Breast epithelium (tissue), 3 donors: Measurements from ENCODE around the gene PXYLP1.

Source experiments
- POLR2A ChIP-seq: fragments of 450-650 bp; IDR thresholded peaks from one replicate; pipeline ENCODE4 v1.6.1; 2016; ENCODE audit warnings: antibody characterized with exemption, mild to moderate bottlenecking, moderate library complexity
- POLR2AphosphoS5 ChIP-seq, 3 donors: sonication (generic); formaldehyde crosslinking; IDR thresholded peaks; one replicate each; pipeline ENCODE4 v1.6.1; 2017; ENCODE audit warnings: antibody characterized with exemption in 3 of 3
- TF ChIP-seq, protein P1 (sequence below), 3 donors: fragments of 450-650 bp; IDR thresholded peaks; one replicate each; pipeline ENCODE4 v1.5.1; 2016 to 2017; ENCODE audit warnings: antibody characterized with exemption in 3 of 3, mild to moderate bottlenecking in 3 of 3, moderate library complexity in 3 of 3

DNA sequence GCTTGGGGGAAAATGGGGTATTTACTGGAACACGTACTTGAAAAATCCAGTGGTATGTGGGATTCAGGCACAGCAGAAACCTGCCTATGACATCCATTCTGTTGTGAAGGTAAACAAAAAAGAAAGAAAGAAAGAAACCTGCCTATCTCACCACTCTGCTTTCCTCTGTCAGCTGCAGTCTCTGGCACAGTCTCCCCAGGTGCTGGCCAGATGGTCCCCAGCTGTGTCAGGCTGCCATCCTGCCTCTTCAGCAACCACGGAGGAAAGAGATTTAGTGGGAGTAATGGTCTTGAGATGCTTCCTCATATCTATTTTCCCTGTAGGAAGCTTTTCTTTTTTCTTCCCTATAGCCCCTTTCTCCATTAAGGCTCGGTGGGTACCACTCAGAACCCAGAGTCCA lies 2.5 kb upstream of the PXYLP1 start:
- TF ChIP-seq POLR2A: no peak
- no peak for TF ChIP-seq POLR2AphosphoS5 (IDR thresholded peaks at IDR 0.05)
- TF ChIP-seq, protein P1, sequence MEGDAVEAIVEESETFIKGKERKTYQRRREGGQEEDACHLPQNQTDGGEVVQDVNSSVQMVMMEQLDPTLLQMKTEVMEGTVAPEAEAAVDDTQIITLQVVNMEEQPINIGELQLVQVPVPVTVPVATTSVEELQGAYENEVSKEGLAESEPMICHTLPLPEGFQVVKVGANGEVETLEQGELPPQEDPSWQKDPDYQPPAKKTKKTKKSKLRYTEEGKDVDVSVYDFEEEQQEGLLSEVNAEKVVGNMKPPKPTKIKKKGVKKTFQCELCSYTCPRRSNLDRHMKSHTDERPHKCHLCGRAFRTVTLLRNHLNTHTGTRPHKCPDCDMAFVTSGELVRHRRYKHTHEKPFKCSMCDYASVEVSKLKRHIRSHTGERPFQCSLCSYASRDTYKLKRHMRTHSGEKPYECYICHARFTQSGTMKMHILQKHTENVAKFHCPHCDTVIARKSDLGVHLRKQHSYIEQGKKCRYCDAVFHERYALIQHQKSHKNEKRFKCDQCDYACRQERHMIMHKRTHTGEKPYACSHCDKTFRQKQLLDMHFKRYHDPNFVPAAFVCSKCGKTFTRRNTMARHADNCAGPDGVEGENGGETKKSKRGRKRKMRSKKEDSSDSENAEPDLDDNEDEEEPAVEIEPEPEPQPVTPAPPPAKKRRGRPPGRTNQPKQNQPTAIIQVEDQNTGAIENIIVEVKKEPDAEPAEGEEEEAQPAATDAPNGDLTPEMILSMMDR (IDR thresholded peaks at IDR 0.05): no peak
